ENCODE measurements around the gene FAM20C.

The FAM20C gene

DNA sequence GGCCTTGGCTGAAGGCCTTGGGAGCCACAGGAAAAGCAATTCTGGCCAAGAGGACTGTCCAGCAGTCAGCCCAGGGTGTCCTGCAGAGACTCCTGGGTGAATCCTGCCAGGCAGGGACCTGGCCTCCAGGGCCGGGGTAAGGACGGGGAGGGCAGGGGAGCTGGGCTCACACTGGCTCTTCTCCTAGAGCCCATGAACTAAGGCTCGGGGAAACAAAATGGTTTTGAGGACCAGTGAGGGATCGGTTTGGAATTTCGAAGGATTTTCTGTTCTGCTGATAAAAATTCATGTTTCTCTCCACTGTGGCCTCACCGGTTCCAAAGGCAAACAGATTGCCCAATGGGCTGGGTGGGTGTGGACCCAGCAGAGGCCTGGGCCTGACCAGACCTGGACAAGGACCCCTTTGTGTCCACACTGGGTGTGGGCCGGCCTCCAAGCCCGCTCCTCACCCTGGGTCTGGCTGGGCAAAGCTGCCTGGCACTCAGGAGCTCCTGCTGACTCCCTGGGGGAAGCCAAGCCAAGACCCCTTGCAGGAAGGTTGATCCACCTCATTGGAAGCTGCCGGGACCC is 27.3 kb downstream of the FAM20C start:
- H3K4me3 ChIP-seq (ENCODE audit: low read length) = no peak overlapping the region
- TF ChIP-seq, protein P1, sequence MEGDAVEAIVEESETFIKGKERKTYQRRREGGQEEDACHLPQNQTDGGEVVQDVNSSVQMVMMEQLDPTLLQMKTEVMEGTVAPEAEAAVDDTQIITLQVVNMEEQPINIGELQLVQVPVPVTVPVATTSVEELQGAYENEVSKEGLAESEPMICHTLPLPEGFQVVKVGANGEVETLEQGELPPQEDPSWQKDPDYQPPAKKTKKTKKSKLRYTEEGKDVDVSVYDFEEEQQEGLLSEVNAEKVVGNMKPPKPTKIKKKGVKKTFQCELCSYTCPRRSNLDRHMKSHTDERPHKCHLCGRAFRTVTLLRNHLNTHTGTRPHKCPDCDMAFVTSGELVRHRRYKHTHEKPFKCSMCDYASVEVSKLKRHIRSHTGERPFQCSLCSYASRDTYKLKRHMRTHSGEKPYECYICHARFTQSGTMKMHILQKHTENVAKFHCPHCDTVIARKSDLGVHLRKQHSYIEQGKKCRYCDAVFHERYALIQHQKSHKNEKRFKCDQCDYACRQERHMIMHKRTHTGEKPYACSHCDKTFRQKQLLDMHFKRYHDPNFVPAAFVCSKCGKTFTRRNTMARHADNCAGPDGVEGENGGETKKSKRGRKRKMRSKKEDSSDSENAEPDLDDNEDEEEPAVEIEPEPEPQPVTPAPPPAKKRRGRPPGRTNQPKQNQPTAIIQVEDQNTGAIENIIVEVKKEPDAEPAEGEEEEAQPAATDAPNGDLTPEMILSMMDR (conservative IDR thresholded peaks at IDR 0.05; ENCODE audit: low read length) = no peak
- DNase-seq (ENCODE audit: low read depth) = no peak

DNA sequence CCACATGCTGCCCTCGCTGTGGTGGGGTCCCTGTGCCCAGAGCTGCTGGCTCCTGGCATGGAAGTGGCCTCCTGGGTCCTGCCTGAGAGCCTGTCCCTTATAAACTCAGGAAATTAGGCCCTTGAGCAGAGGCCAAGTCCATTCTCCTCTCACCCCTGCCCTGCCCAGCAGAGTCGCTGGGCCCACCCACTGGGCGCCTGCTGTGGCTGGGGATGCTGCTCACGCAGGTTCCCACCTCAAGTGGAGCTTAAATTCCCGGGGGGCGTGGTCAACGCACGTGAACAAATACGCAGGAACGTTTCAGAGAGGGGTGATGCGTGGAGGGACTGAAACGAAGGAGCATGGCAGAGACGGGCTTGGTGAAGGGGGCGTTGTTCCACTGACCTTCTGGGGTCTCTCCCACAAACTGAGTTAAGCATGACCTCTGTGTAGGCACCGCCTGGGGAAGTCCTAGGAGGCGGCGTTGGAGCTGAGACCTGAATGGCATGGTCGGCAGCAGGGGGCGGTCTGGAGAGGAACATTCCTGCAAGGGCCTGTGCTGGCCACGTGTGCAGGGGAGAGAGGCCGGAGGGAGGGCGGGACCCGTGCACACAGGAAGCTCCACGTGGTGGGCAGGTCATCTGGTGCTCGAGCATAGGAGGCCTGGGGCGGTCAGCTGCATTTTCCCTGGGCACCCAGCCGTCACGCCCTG is 27.9 kb downstream of the FAM20C start:
- no peak overlapping the region for H3K4me3 ChIP-seq (ENCODE audit: low read length)
- TF ChIP-seq, protein P1 (conservative IDR thresholded peaks at IDR 0.05; ENCODE audit: low read length) = no peak
- DNase-seq (ENCODE audit: low read depth) = no peak

DNA sequence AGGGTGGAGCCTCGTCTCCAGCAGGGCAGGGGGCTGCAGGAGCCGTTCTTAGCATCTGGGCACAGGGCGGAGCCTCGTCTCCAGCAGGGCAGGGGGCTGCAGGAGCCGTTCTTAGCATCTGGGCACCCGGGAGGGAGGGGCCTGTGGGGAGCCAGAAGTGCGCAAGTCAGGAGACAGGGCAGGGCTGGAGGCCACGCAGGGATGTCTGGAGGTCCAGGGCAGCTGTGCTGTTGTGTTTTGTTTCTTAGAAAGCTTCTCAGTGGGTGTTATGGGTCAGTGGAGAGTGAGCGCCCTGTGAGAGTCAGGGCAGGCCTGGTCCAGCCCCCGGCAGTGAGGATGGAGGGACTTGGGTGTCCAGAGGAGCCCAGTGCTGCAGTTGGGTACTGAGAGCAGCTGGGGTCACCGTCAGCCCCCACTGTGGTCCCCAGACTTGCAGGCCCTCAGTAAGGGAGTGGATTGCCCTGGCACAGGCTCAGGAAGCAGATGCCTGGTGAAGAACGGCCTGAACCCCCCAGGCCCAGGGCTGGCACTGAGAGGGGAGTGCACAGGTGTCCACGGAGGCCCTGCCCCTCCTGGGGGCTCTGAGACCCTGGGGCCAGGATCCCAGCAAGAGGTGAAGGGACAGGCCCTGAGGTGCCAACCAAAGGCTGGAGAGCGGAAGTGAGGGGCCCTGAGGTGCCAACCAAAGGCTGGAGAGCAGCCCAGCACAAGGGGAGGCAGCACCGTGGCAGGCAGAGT is 29.8 kb downstream of the FAM20C start:
- DNase-seq (ENCODE audit: low read depth) = no peak
- TF ChIP-seq, protein P1 (conservative IDR thresholded peaks at IDR 0.05; ENCODE audit: low read length) = no peak

GRCh38 chr7:222716-223041 is 30.3 kb downstream of the FAM20C start:
- TF ChIP-seq, protein P1 (conservative IDR thresholded peaks at IDR 0.05; ENCODE audit: low read length) = no peak
- H3K4me3 ChIP-seq (ENCODE audit: low read length) = no peak overlapping the region
- no peak for DNase-seq (ENCODE audit: low read depth)

More for the DNA sequence above, 29.8 kb downstream of the FAM20C start:
- no peak overlapping the region for H3K4me3 ChIP-seq (ENCODE audit: low read length)

DNA sequence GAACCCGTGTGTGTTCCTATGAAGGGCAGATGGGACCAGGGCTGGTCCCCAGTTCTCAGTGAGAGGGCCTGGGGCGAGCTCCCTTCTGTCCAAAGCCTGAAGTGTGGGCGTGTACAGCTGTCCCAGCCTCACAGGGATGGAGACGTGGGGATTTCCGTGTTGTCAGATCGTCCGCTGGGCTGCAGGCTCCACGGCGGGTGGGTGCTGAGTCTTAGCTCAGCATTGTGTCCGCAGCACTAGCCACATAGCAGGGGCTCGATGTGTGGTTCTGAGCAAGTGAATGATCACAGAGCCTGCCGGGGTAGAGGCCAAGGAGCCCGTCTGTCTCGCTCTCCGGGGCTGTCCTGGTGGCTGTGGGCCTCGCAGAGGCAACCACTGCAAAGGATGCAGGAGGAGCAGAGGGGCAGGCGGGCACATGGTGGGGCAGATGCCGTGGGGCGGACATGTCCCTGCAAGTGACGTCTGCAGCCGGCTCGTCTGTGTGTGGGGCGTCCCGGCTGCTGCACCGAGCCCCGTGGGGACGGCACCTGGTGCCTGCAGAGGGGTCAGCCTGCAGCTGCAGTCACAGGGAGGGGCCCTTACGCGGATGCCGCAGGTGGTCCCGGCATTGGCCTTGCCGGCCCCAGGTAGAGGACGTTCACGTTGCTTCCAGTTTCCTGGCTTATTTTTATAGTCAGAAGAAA is 30.9 kb downstream of the FAM20C start:
- TF ChIP-seq, protein P1 (conservative IDR thresholded peaks at IDR 0.05; ENCODE audit: low read length) = no peak
- H3K4me3 ChIP-seq (ENCODE audit: low read length) = no peak overlapping the region
- DNase-seq (ENCODE audit: low read depth) = no peak

- DNase-seq (ENCODE audit: low read depth) = no peak
- TF ChIP-seq, protein P1 (conservative IDR thresholded peaks at IDR 0.05; ENCODE audit: low read length) = no peak
- no peak overlapping the region for H3K4me3 ChIP-seq (ENCODE audit: low read length)
Measured at GRCh38 chr7:223861-224260, 31.5 kb downstream of the FAM20C start.
